Measurements from ENCODE around the gene ASB13. TPM values are rescaled to one million over a fixed set of nuclear protein-coding genes. Genes with fewer than 3 reads are reported as not detected.
A peak's percentile ranks its signal among the peaks of the same experiment; 100 is the strongest.

Gene ASB13
- total RNA-seq, 4 donors from 2014 or later = 9.9 to 27.7 (median 14.2) TPM

DNA sequence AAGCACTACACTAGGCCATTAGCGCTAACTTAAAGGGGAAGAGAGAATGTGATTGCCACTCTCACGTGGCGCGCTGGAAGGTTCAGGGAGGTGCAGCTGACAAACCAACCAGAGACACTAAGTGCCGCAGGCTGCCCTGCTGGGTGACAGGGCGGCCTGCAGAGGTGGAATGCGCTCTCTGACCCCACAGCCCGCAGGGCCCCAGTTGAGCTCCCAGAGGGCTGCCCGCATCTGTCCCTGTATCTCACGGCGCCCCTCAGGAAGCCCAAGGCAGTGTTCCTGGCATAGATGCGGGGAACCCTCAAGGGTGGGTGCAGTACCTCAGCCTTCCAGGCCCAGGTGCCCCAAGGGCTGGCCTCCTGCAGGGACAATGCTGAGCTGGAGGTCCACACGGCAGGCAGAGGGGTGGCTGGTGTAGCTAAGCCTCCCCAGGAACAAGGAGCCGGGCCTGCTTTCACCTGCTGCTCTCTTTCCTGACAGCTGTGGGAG is 75.0 kb downstream of the ASB13 start:
- TF ChIP-seq, protein P1, sequence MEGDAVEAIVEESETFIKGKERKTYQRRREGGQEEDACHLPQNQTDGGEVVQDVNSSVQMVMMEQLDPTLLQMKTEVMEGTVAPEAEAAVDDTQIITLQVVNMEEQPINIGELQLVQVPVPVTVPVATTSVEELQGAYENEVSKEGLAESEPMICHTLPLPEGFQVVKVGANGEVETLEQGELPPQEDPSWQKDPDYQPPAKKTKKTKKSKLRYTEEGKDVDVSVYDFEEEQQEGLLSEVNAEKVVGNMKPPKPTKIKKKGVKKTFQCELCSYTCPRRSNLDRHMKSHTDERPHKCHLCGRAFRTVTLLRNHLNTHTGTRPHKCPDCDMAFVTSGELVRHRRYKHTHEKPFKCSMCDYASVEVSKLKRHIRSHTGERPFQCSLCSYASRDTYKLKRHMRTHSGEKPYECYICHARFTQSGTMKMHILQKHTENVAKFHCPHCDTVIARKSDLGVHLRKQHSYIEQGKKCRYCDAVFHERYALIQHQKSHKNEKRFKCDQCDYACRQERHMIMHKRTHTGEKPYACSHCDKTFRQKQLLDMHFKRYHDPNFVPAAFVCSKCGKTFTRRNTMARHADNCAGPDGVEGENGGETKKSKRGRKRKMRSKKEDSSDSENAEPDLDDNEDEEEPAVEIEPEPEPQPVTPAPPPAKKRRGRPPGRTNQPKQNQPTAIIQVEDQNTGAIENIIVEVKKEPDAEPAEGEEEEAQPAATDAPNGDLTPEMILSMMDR (IDR thresholded peaks at IDR 0.05) = no peak
- no peak for TF ChIP-seq POLR2A (IDR thresholded peaks at IDR 0.05)
- H3K9me3 ChIP-seq = no peaks in the 10 kb centered on the region
- H3K27me3 ChIP-seq = no peaks in the 10 kb centered on the region
- no peak overlapping the region for H3K4me3 ChIP-seq (replicated peaks in 1 of 3)
- DNase-seq = no peak
- no peaks in the 10 kb centered on the region for H3K36me3 ChIP-seq
- 90 to 92% methylated on average over 12 to 14 of the region's 14 CpGs for WGBS, 2 donors
- peaks cover 17 to 32% of the 10 kb centered on the region in 2 donors for H3K4me1 ChIP-seq
- no peak overlapping the region for H3K27ac ChIP-seq
- intact Hi-C loops (cut with DNase I) = no loop called here

DNA sequence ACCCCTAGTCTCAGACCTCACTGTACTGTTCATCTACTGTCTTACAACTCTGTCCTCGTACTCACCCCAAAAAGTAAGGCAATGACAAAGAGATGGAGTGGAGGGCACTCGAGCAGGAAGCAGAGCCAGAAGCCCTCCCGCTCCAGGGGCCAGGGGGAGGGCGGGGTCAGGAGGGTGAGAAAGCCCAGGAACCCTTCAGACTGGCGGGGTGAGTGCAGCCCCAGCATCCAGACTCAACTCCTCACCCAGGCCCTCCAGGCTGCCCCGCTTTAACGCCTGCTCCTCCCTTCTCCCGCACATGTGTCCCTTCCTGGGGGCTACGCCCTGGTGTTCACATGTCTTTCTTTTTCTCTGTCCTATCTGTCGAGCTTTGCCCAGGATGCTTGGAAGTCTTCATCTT is 75.6 kb downstream of the ASB13 start:
- intact Hi-C loops (cut with DNase I) = no loop called here
- no peak overlapping the region for H3K27ac ChIP-seq
- TF ChIP-seq, protein P1 (IDR thresholded peaks at IDR 0.05) = no peak
- no peak for TF ChIP-seq POLR2A (IDR thresholded peaks at IDR 0.05)
- no peaks in the 10 kb centered on the region for H3K36me3 ChIP-seq
- H3K4me3 ChIP-seq (replicated peaks in 1 of 3) = no peak overlapping the region
- WGBS, 2 donors = 74 to 78% methylated on average over 10 of the region's 10 CpGs
- DNase-seq = no peak
- H3K4me1 ChIP-seq = peaks cover 23 to 33% of the 10 kb centered on the region in 2 donors
- no peaks in the 10 kb centered on the region for H3K27me3 ChIP-seq
- H3K9me3 ChIP-seq = no peaks in the 10 kb centered on the region

DNA sequence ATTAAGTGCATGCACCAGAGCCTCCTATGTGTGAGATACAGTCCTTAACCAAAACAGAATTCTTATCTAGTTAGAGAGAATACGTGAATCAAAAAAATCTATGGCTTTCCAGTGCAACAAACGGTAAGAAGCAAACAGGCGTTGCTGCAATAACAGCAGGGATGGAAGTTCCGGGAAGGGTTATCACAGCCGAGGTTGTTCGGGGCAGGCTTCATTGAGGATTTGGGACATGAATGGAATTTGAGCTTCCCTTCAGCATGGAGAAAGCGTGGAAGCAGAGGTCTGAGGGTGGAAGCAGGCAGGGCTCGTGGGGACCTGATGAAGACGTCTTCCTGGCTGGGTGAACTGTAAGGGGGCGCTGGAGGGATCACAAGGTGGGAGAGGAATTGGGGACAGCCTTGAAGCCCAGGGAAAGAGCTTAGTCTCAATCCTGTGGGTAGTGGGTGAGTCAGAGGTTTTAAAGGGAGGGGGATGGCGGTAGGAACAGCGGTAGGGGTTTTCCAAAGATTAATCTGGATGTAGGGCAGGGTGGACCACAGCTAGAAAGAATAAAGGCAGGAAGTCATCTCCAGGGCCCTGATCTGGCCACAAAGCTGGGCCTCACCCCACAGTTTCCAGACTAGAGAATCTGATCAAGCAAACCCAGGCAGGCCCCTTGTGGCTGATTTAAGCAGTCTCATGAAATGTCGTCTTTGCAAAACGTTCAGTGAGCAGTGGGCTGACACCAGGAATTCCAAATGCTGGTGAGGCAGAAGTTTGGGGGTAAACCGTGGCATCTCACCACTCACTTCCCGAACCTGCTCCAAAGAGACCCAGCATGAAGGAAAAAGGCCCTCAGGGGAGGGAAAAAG is 76.5 kb downstream of the ASB13 start:
- 80 to 82% methylated on average over 16 of the region's 16 CpGs for WGBS, 2 donors
- Histone ChIP-seq H3K36me3 (no peaks in the 10 kb centered on the region), H3K27ac (no peak overlapping the region), H3K4me1 (peaks cover 24 to 33% of the 10 kb centered on the region in 2 donors), H3K9me3 (no peaks in the 10 kb centered on the region), H3K4me3 (replicated peaks in 1 of 3) (no peak overlapping the region), H3K27me3 (no peaks in the 10 kb centered on the region)
- TF ChIP-seq, protein P1 (IDR thresholded peaks at IDR 0.05) = peak in 1 of 6 experiments; percentile 9
- no peak for TF ChIP-seq POLR2A (IDR thresholded peaks at IDR 0.05)
- no peak for DNase-seq
- intact Hi-C loops (cut with DNase I) = no loop called here

DNA sequence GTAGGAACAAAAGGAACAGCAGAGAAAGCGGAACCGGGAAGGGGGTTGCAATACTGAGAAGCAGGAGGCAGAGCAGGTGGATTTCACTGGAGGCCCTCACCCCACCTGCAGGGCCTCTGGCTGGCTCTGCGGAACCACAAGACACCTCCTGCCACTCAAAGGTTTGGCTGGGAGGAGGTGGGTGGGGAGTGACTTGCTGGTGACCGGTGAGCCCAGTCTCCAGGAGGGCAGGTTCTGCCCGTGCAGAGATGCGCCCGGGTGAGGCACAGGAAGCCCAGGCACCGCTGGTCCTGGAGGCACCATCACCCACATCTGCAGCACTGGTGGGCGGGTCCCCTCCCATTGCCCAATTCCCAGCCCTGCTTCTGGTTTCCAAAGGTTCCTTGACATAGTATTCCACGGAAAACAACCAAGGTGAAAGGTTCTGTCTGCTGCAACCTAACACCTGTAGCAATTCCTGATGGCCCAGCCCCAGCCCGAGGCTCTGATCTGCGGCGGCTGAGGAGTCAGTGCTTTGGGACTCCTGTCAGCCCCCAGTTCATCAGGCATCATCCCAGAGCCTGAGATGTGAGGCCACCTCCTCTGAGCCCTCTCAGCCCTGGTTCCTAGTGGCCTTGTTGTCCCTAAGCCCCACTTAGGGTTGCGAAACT is 77.3 kb downstream of the ASB13 start:
- peaks cover 24 to 33% of the 10 kb centered on the region in 2 donors for H3K4me1 ChIP-seq
- no peak overlapping the region for H3K27ac ChIP-seq
- H3K27me3 ChIP-seq = no peaks in the 10 kb centered on the region
- intact Hi-C loops (cut with DNase I) = no loop called here
- H3K36me3 ChIP-seq = no peaks in the 10 kb centered on the region
- H3K9me3 ChIP-seq = no peaks in the 10 kb centered on the region
- TF ChIP-seq POLR2A (IDR thresholded peaks at IDR 0.05) = no peak
- TF ChIP-seq, protein P1 (IDR thresholded peaks at IDR 0.05) = no peak
- no peak overlapping the region for H3K4me3 ChIP-seq (replicated peaks in 1 of 3)
- 83 to 91% methylated on average over 10 to 14 of the region's 14 CpGs for WGBS, 2 donors
- no peak for DNase-seq

Small RNA genes lying within 50 kb of the gene (small RNA-seq; reads per million reads assigned to genes)
- gene AL365356.2 = not detected
- gene RN7SL445P = not detected

Other genes with a start within 250 kb of the ASB13 start
- not detected for gene CALML5, start 167.0 kb downstream of the ASB13 start, total RNA-seq
- gene CALML3, start 141.6 kb downstream of the ASB13 start, total RNA-seq = under 1 TPM in 1 of 4 donors, not detected in 3; 0.24 TPM
- 100 to 1,000 TPM in 1 of 4 donors, 10 to 100 TPM in 3; 73.2 to 132 (median 96.3) TPM for gene TASOR2, start 18.2 kb upstream of the ASB13 start, total RNA-seq
- gene GDI2, start 146.8 kb upstream of the ASB13 start, total RNA-seq = 100 to 1,000 TPM; 189 to 281 (median 236) TPM
- 10 to 100 TPM in 3 of 4 donors, 1 to 10 TPM in 1; 8.0 to 19.8 (median 13.1) TPM for gene ANKRD16, start 223.3 kb upstream of the ASB13 start, total RNA-seq
- gene FBH1, start 223.6 kb upstream of the ASB13 start, total RNA-seq = 100 to 1,000 TPM in 1 of 4 donors, 10 to 100 TPM in 3; 88.3 to 100 (median 94.8) TPM